Smooth muscle cell (in vitro differentiated cells): Measurements from ENCODE around the gene LRRC74A. TPM values are rescaled to one million over a fixed set of nuclear protein-coding genes. Genes with fewer than 3 reads are reported as not detected.

Experiments used
- DNase-seq: peaks from one replicate; lab custom pipeline; 2025; ENCODE audit not compliant: unreplicated experiment; lab: John Stamatoyannopoulos, UW
- H2AFZ ChIP-seq: fragments of 200-600 bp; sonication (generic); 2 replicates; pipeline ENCODE4 v1.6.0; 2016; ENCODE audit warnings: antibody characterized with exemption, low read depth, mild to moderate bottlenecking
- H3F3A ChIP-seq: fragments of 200-600 bp; sonication (generic); 2 replicates; pipeline ENCODE4 v1.6.0; 2017; ENCODE audit warnings: antibody characterized with exemption, low read depth
- H3K27ac ChIP-seq: fragments of 200-600 bp; sonication (generic); 2 replicates; pipeline ENCODE4 v1.5.1; 2016; ENCODE audit warnings: low read depth, mild to moderate bottlenecking
- H3K27me3 ChIP-seq: fragments of 200-600 bp; sonication (generic); 2 replicates; pipeline ENCODE4 v1.6.1; 2016; ENCODE audit warnings: low read depth, mild to moderate bottlenecking
- H3K36me3 ChIP-seq: fragments of 200-600 bp; sonication (generic); 2 replicates; pipeline ENCODE4 v1.5.1; 2016; ENCODE audit warnings: low read depth
- H3K4me1 ChIP-seq: fragments of 200-600 bp; sonication (generic); 2 replicates; pipeline ENCODE4 v1.5.1; 2016; ENCODE audit warnings: low read depth
- H3K4me2 ChIP-seq: fragments of 200-600 bp; sonication (generic); 2 replicates; pipeline ENCODE4 v1.6.0; 2016; ENCODE audit warnings: mild to moderate bottlenecking
- H3K4me3 ChIP-seq: fragments of 200-600 bp; sonication (generic); 2 replicates; pipeline ENCODE4 v1.5.1; 2016; ENCODE audit warnings: mild to moderate bottlenecking
- H3K79me2 ChIP-seq: fragments of 200-600 bp; sonication (generic); 2 replicates; pipeline ENCODE4 v1.6.0; 2016; ENCODE audit warnings: low read depth, mild to moderate bottlenecking
- H3K9ac ChIP-seq: fragments of 200-600 bp; sonication (generic); 2 replicates; pipeline ENCODE4 v1.6.0; 2016; ENCODE audit warnings: low read depth
- H3K9me3 ChIP-seq: fragments of 200-600 bp; sonication (generic); replicated peaks from 2 replicates; pipeline ENCODE4 v1.5.1; 2016; ENCODE audit warnings: low read depth
- H4K20me1 ChIP-seq: fragments of 200-600 bp; sonication (generic); 2 replicates; pipeline ENCODE4 v1.6.0; 2016; ENCODE audit warnings: low read depth
- WGBS: methylation state at CpG from one replicate; pipeline ENCODE4 v1.1.7; 2016; ENCODE audit warnings: low lambda C conversion rate; 5-methylcytosine and 5-hydroxymethylcytosine counted together
- polyA plus RNA-seq: library from polyadenylated mRNA; unstranded; fragments of >200 nt; fragmentation: Nextera tagmentation; extraction: Ambion mirVana; gene quantifications from 2 replicates; pipeline ENCODE4 v1.2.1, GENCODE V29; 2016
- total RNA-seq: library from RNA; depleted of rRNA; stranded (reverse); fragments of >200 nt; gene quantifications from 2 replicates; pipeline ENCODE4 v1.2.3, GENCODE V29; 2014
- TF ChIP-seq, protein P1 (sequence below): fragments of 200-600 bp; sonication (generic); IDR thresholded peaks from 2 replicates; pipeline ENCODE4 v1.5.1; 2017; ENCODE audit warnings: borderline replicate concordance, mild to moderate bottlenecking, antibody characterized with exemption; ENCODE audit not compliant: insufficient read depth, poor library complexity, severe bottlenecking

Gene LRRC74A
- total and polyA plus RNA-seq, 2 experiments from 2014 or later: not detected

DNA sequence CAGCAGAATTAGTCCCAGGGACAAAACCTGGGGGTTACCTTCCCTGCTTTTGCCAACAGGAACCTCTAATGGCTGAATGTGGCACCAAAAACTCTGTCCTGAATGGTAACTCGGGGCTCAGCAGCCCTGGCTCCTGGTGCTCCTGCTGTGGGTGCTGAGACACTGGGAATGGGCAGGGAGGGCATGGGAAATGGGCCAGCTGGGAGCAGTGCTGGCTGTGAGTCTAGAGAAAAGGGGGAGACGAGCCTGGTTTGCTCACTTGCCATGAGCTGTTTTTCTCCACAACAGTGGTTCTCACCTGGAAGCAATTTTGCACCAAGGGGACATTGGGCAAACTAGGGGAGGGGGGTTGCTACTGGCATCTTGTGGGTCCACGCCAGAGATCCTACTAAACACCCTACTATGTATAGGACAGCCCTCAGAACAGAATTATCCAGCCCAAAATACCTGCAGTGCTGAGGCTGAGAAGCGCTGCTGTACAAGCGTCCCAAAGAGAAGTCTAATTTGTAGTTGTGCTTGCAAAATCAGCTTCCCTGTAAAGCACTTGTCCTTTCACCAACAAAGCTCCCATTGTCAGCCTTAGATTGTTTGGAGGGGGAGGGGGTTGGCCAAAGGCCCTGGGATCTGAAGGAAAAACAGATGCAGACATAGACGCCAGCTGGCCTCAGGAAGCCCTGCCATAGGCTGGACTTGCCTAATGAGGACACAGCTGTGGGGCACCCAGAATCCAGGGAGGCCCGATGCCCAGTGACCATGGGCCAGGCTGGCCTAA lies 3.6 kb downstream of the LRRC74A start:
- H3K79me2 ChIP-seq: no peaks in the 10 kb centered on the region
- no peaks in the 10 kb centered on the region for H3K27me3 ChIP-seq
- TF ChIP-seq, protein P1, sequence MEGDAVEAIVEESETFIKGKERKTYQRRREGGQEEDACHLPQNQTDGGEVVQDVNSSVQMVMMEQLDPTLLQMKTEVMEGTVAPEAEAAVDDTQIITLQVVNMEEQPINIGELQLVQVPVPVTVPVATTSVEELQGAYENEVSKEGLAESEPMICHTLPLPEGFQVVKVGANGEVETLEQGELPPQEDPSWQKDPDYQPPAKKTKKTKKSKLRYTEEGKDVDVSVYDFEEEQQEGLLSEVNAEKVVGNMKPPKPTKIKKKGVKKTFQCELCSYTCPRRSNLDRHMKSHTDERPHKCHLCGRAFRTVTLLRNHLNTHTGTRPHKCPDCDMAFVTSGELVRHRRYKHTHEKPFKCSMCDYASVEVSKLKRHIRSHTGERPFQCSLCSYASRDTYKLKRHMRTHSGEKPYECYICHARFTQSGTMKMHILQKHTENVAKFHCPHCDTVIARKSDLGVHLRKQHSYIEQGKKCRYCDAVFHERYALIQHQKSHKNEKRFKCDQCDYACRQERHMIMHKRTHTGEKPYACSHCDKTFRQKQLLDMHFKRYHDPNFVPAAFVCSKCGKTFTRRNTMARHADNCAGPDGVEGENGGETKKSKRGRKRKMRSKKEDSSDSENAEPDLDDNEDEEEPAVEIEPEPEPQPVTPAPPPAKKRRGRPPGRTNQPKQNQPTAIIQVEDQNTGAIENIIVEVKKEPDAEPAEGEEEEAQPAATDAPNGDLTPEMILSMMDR: no peak
- H3K4me2 ChIP-seq: no peak overlapping the region
- H3K9ac ChIP-seq: no peak overlapping the region
- no peaks in the 10 kb centered on the region for H3F3A ChIP-seq
- no peak overlapping the region for H2AFZ ChIP-seq
- H3K4me3 ChIP-seq: no peak overlapping the region
- no peaks in the 10 kb centered on the region for H4K20me1 ChIP-seq
- no peaks in the 10 kb centered on the region for H3K9me3 ChIP-seq
- H3K27ac ChIP-seq: no peak overlapping the region
- DNase-seq: no peak
- H3K36me3 ChIP-seq: no peaks in the 10 kb centered on the region
- WGBS: 76% methylated on average over 6 of the region's 7 CpGs
- peaks cover 9% of the 10 kb centered on the region for H3K4me1 ChIP-seq

DNA sequence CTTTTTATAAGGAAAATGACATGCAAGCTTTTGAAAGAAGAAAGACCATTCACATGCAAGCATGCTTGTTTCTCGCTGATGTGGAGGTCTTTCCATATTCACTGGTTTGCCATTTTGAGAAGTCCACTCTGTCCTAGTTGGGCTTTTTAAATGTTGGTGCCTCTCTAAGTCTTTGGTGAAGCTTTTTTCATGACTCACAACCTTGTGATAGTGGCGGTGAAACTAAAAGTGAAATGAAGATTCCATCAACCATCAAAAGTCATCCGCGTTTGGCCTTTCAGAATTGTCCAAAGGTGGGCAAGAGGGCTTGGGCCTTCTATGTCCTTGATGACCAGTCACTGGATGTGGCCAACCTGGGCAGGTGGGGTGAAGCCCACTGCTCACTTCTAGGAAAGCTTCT lies 4.3 kb downstream of the LRRC74A start:
- peaks cover 9% of the 10 kb centered on the region for H3K4me1 ChIP-seq
- no peaks in the 10 kb centered on the region for H3K36me3 ChIP-seq
- H3K4me3 ChIP-seq: no peak overlapping the region
- H3K9me3 ChIP-seq: no peaks in the 10 kb centered on the region
- no peaks in the 10 kb centered on the region for H3F3A ChIP-seq
- H3K4me2 ChIP-seq: no peak overlapping the region
- no peak overlapping the region for H3K27ac ChIP-seq
- TF ChIP-seq, protein P1: no peak
- H3K79me2 ChIP-seq: no peaks in the 10 kb centered on the region
- no peak for DNase-seq
- WGBS: 93% methylated on average over 4 of the region's 4 CpGs
- H3K9ac ChIP-seq: no peak overlapping the region
- H2AFZ ChIP-seq: no peak overlapping the region
- H4K20me1 ChIP-seq: no peaks in the 10 kb centered on the region
- no peaks in the 10 kb centered on the region for H3K27me3 ChIP-seq

DNA sequence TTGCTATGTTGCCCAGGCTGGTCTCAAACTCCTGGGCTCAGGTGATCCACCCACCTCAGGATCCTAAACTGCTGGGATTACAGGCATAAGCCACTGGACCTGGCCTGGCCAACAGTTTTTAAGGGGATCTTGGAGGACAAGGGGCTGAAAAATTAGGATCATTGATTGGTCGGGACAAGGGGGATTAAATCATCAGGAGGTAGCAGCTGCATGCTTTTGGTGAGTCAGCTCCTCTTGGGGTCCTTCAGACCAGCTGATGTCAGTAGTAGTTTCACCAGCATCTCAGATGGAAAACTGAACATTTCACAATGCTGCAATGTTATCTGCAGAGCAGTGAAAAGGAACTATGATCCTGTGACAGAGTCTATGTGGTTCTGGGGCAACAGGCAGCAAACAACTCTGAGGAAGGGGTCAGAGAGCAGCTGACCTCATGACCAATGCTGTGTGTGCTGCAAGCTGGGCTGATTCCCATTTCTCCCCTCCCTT lies 6.3 kb downstream of the LRRC74A start:
- Histone ChIP-seq H3K4me1 (peaks cover 9% of the 10 kb centered on the region), H3K4me3 (no peak overlapping the region), H3K36me3 (no peaks in the 10 kb centered on the region), H3K9me3 (no peaks in the 10 kb centered on the region), H3K27me3 (no peaks in the 10 kb centered on the region), H3K27ac (no peak overlapping the region), H3K4me2 (no peak overlapping the region), H3F3A (no peaks in the 10 kb centered on the region), H3K9ac (no peak overlapping the region), H3K79me2 (no peaks in the 10 kb centered on the region), H2AFZ (no peak overlapping the region), H4K20me1 (no peaks in the 10 kb centered on the region)
- TF ChIP-seq, protein P1: no peak
- WGBS: 80% methylated on average over 1 of the region's 1 CpG
- DNase-seq: no peak

DNA sequence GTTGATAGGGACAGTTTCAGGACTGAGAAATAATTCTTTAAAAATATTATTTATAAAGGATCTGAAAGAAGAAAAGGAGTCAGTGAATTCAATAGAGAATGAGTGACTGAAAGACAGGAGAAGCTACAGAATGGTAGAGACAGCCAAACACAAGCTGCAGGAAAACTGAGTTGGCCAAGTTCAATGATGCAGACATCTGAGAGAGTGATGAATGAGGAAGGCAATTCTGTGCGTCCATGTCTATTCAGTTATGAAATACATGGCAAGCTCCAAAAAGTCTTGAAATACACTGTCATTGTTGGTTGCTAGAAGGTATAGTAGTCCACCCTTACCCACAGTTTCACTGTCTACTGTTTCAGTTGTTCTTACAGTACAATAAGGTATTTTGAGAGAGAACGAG lies 6.8 kb downstream of the LRRC74A start:
- H3K9ac ChIP-seq: no peak overlapping the region
- no peaks in the 10 kb centered on the region for H3K36me3 ChIP-seq
- H3K27ac ChIP-seq: no peak overlapping the region
- peaks cover under 1% of the 10 kb centered on the region for H3K27me3 ChIP-seq
- H4K20me1 ChIP-seq: no peaks in the 10 kb centered on the region
- WGBS: 95% methylated on average over 2 of the region's 2 CpGs
- H2AFZ ChIP-seq: no peak overlapping the region
- no peaks in the 10 kb centered on the region for H3K9me3 ChIP-seq
- TF ChIP-seq, protein P1: no peak
- H3K4me3 ChIP-seq: no peak overlapping the region
- no peak for DNase-seq
- peaks cover 9% of the 10 kb centered on the region for H3K4me1 ChIP-seq
- H3K79me2 ChIP-seq: no peaks in the 10 kb centered on the region
- H3F3A ChIP-seq: no peaks in the 10 kb centered on the region
- H3K4me2 ChIP-seq: no peak overlapping the region
